Urinary bladder (tissue), 4 donors: ENCODE data around the gene SLC22A1. TPM values are rescaled to one million over a fixed set of nuclear protein-coding genes. Genes with fewer than 3 reads are reported as not detected.
"Not testable (repeated sequence)": the region's sequence is repeated elsewhere in the genome, so short reads cannot be mapped to it uniquely, and the experiment has no call there.

Experiments used
- DNase-seq: peaks from one replicate; pipeline ENCODE4 v3.0.0-alpha.2; 2015; ENCODE audit errors: extremely low spot score
- H3K27ac ChIP-seq: one replicate; pipeline ENCODE4 v1.5.1; 2013; ENCODE audit warnings: low read depth, mild to moderate bottlenecking, moderate library complexity
- H3K36me3 ChIP-seq: one replicate; pipeline ENCODE4 v1.6.1; 2013; ENCODE audit warnings: mild to moderate bottlenecking, moderate library complexity; ENCODE audit not compliant: insufficient read depth
- H3K4me1 ChIP-seq: one replicate; pipeline ENCODE4 v1.6.1; 2013; ENCODE audit warnings: mild to moderate bottlenecking, moderate library complexity; ENCODE audit not compliant: insufficient read depth
- H3K4me3 ChIP-seq: one replicate; pipeline ENCODE4 v1.5.1; 2013; ENCODE audit warnings: low read depth, low read length
- WGBS: extraction: QIAGEN DNeasy Blood & Tissue Kit; methylation state at CpG from one replicate; pipeline ENCODE4 v1.1.7; 2013; 5-methylcytosine and 5-hydroxymethylcytosine counted together
- polyA plus RNA-seq: library from polyadenylated mRNA; stranded (reverse); fragments of 200-250 nt; gene quantifications from one replicate; pipeline ENCODE4 v1.2.3, GENCODE V29; 2013
- total RNA-seq: library from RNA; depleted of rRNA; stranded (reverse); fragments of >200 nt; gene quantifications from one replicate; pipeline ENCODE4 v1.2.3, GENCODE V29; 2014
- donor health status: healthy with polysubstance abuse.
- donor health status: healthy.

Gene SLC22A1
- total and polyA plus RNA-seq, 2 donors: 0.44 to 0.53 TPM

- no peak for DNase-seq
- Histone ChIP-seq H3K4me3 (no peak overlapping the region), H3K4me1 (no peaks in the 10 kb centered on the region), H3K27ac (no peak overlapping the region), H3K36me3 (peaks cover 2% of the 10 kb centered on the region)
- 88% methylated on average over 7 of the region's 7 CpGs for WGBS
Observed at GRCh38 chr6:160103825-160104100, 17.9 kb upstream of the SLC22A1 start.

- Histone ChIP-seq H3K36me3 (peaks cover 2% of the 10 kb centered on the region), H3K4me1 (no peaks in the 10 kb centered on the region), H3K4me3 (no peak overlapping the region), H3K27ac (no peak overlapping the region)
- DNase-seq: no peak
- 95% methylated on average over 20 of the region's 20 CpGs for WGBS
Observed at GRCh38 chr6:160104821-160105517, 16.6 kb upstream of the SLC22A1 start.

- Histone ChIP-seq H3K27ac (no peak overlapping the region), H3K36me3 (peaks cover 2% of the 10 kb centered on the region), H3K4me1 (no peaks in the 10 kb centered on the region), H3K4me3 (no peak overlapping the region)
- 95% methylated on average over 14 of the region's 14 CpGs for WGBS
- no peak for DNase-seq
Observed at GRCh38 chr6:160106010-160106409, 15.6 kb upstream of the SLC22A1 start.

- WGBS: 89% methylated on average over 4 of the region's 4 CpGs
- no peak overlapping the region for H3K4me3 ChIP-seq
- H3K27ac ChIP-seq: no peak overlapping the region
- DNase-seq: no peak
- no peaks in the 10 kb centered on the region for H3K4me1 ChIP-seq
- peaks cover 2% of the 10 kb centered on the region for H3K36me3 ChIP-seq
Observed at GRCh38 chr6:160106701-160107100, 14.9 kb upstream of the SLC22A1 start.

GRCh38 chr6:160108077-160108476 lies 13.5 kb upstream of the SLC22A1 start:
- Histone ChIP-seq H3K4me1 (no peaks in the 10 kb centered on the region), H3K4me3 (no peak overlapping the region), H3K36me3 (peaks cover 2% of the 10 kb centered on the region), H3K27ac (no peak overlapping the region)
- 98% methylated on average over 5 of the region's 5 CpGs for WGBS
- no peak for DNase-seq

- Histone ChIP-seq H3K4me3 (no peak overlapping the region), H3K27ac (no peak overlapping the region), H3K4me1 (no peaks in the 10 kb centered on the region), H3K36me3 (no peaks in the 10 kb centered on the region)
- no peak for DNase-seq
Observed at GRCh38 chr6:160110586-160111123, 11.0 kb upstream of the SLC22A1 start.

GRCh38 chr6:160111806-160112205 lies 9.8 kb upstream of the SLC22A1 start:
- H3K27ac ChIP-seq: no peak overlapping the region
- no peak for DNase-seq
- no peaks in the 10 kb centered on the region for H3K4me1 ChIP-seq
- WGBS: 86% methylated on average over 4 of the region's 4 CpGs
- H3K36me3 ChIP-seq: no peaks in the 10 kb centered on the region
- no peak overlapping the region for H3K4me3 ChIP-seq

GRCh38 chr6:160112628-160113299 lies 8.9 kb upstream of the SLC22A1 start:
- H3K36me3 ChIP-seq: no peaks in the 10 kb centered on the region
- no peaks in the 10 kb centered on the region for H3K4me1 ChIP-seq
- DNase-seq: no peak
- H3K27ac ChIP-seq: no peak overlapping the region
- 83% methylated on average over 6 of the region's 6 CpGs for WGBS
- H3K4me3 ChIP-seq: no peak overlapping the region

- not testable (repeated sequence) for H3K36me3 ChIP-seq
- 96% methylated on average over 29 of the region's 29 CpGs for WGBS
Observed at GRCh38 chr6:160114536-160114935, 7.1 kb upstream of the SLC22A1 start.

GRCh38 chr6:160115421-160115820 lies 6.2 kb upstream of the SLC22A1 start:
- no peak overlapping the region for H3K27ac ChIP-seq
- DNase-seq: no peak
- no peaks in the 10 kb centered on the region for H3K36me3 ChIP-seq
- no peak overlapping the region for H3K4me3 ChIP-seq
- H3K4me1 ChIP-seq: no peaks in the 10 kb centered on the region
- WGBS: over 99% methylated on average over 3 of the region's 3 CpGs

More at GRCh38 chr6:160114536-160114935, 7.1 kb upstream of the SLC22A1 start:
- not testable (repeated sequence) for H3K4me3 ChIP-seq, H3K27ac ChIP-seq, H3K4me1 ChIP-seq, DNase-seq

- Histone ChIP-seq H3K4me3 (no peak overlapping the region), H3K4me1 (no peaks in the 10 kb centered on the region), H3K36me3 (no peaks in the 10 kb centered on the region), H3K27ac (no peak overlapping the region)
- no peak for DNase-seq
- WGBS: 98% methylated on average over 2 of the region's 2 CpGs
Observed at GRCh38 chr6:160116411-160116810, 5.2 kb upstream of the SLC22A1 start.

- Histone ChIP-seq H3K27ac (no peak overlapping the region), H3K36me3 (no peaks in the 10 kb centered on the region), H3K4me1 (no peaks in the 10 kb centered on the region), H3K4me3 (no peak overlapping the region)
- DNase-seq: no peak
- 98% methylated on average over 6 of the region's 6 CpGs for WGBS
Observed at GRCh38 chr6:160117137-160117536, 4.5 kb upstream of the SLC22A1 start.

GRCh38 chr6:160118620-160119229 lies 2.9 kb upstream of the SLC22A1 start:
- WGBS: 89% methylated on average over 5 of the region's 5 CpGs
- H3K27ac ChIP-seq: no peak overlapping the region
- H3K4me1 ChIP-seq: no peaks in the 10 kb centered on the region
- DNase-seq: no peak
- H3K4me3 ChIP-seq: no peak overlapping the region
- no peaks in the 10 kb centered on the region for H3K36me3 ChIP-seq

GRCh38 chr6:160120087-160120486 lies 1.5 kb upstream of the SLC22A1 start:
- 94% methylated on average over 1 of the region's 1 CpG for WGBS
- no peak for DNase-seq
- no peak overlapping the region for H3K27ac ChIP-seq
- H3K4me3 ChIP-seq: no peak overlapping the region
- H3K4me1 ChIP-seq: no peaks in the 10 kb centered on the region
- H3K36me3 ChIP-seq: no peaks in the 10 kb centered on the region
